Neutrophil (primary cell): ENCODE results near the gene RDM1.

Source experiments
- H3K27ac ChIP-seq: fragments of 200-600 bp; sonication (generic); 2 replicates; pipeline ENCODE4 v1.5.1; 2016; ENCODE audit warnings: mild to moderate bottlenecking, moderate library complexity
- H3K27me3 ChIP-seq: fragments of 200-600 bp; sonication (generic); 2 replicates; pipeline ENCODE4 v1.6.0; 2016; ENCODE audit warnings: mild to moderate bottlenecking
- H3K36me3 ChIP-seq: fragments of 200-600 bp; sonication (generic); 2 replicates; pipeline ENCODE4 v1.5.1; 2017
- H3K4me1 ChIP-seq, 2 experiments: fragments of 200-600 bp in 1 of 2; sonication (generic) in 1 of 2; 1 replicate in 1 of 2; 2 replicates in 1 of 2; pipeline versions ENCODE4 v1.5.1 to v1.6.1; 2013 to 2016; ENCODE audit warnings: low read depth in 1 of 2, low read length in 1 of 2, mild to moderate bottlenecking in 1 of 2, moderate library complexity in 1 of 2; ENCODE audit not compliant: control insufficient read depth in 1 of 2, insufficient read depth in 1 of 2
- H3K4me3 ChIP-seq, 2 experiments: fragments of 200-600 bp in 1 of 2; sonication (generic) in 1 of 2; 1 replicate in 1 of 2; 2 replicates in 1 of 2; pipeline ENCODE4 v1.5.1; 2013 to 2016; ENCODE audit warnings: low read depth in 1 of 2, low read length in 1 of 2, mild to moderate bottlenecking in 1 of 2, moderate library complexity in 1 of 2
- H3K9me3 ChIP-seq: fragments of 200-600 bp; sonication (generic); 2 replicates; pipeline ENCODE4 v1.5.1; 2016
- TF ChIP-seq, protein P1 (sequence below): fragments of 200-600 bp; sonication (generic); IDR thresholded peaks from 2 replicates; pipeline ENCODE4 v1.5.1; 2016; ENCODE audit warnings: antibody characterized with exemption

Gene RDM1

DNA sequence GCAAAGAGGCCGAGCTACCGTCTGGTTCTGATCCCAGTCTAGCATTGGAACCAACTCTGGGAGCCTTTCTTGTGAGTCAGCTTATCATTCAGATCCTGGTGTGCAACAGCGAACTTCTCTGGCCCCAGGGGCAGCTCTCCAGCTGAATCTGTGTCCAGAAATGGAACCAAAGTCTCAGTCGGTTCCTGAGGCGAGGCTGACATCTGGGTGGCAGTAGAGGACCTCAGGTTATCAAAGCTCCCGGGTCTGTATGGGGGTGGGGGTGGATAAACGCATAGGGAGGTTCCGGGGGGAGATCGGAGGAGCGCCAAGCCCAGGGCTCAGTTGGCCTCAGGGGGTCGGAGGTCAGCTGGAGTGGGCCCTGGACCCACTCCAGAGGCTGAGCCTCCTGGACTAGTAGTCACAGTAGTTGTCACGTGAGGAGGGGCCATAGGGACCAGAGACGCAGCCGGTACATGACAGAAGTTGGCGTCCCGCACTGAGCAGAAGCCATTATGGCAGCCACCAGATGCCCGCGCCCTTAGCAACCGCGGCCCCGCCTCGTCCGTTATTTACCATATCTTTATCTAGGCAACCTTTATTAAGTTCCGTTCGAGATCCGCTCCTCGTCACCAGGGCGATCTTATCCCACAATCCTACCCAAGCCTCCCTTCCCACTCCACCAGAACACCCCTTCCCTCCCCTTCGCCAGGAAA is 12.9 kb downstream of the RDM1 start:
- H3K9me3 ChIP-seq = no peaks in the 10 kb centered on the region
- TF ChIP-seq, protein P1, sequence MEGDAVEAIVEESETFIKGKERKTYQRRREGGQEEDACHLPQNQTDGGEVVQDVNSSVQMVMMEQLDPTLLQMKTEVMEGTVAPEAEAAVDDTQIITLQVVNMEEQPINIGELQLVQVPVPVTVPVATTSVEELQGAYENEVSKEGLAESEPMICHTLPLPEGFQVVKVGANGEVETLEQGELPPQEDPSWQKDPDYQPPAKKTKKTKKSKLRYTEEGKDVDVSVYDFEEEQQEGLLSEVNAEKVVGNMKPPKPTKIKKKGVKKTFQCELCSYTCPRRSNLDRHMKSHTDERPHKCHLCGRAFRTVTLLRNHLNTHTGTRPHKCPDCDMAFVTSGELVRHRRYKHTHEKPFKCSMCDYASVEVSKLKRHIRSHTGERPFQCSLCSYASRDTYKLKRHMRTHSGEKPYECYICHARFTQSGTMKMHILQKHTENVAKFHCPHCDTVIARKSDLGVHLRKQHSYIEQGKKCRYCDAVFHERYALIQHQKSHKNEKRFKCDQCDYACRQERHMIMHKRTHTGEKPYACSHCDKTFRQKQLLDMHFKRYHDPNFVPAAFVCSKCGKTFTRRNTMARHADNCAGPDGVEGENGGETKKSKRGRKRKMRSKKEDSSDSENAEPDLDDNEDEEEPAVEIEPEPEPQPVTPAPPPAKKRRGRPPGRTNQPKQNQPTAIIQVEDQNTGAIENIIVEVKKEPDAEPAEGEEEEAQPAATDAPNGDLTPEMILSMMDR = no peak
- no peaks in the 10 kb centered on the region for H3K36me3 ChIP-seq
- H3K27me3 ChIP-seq = no peaks in the 10 kb centered on the region
- H3K4me1 ChIP-seq = no peaks in the 10 kb centered on the region
- H3K4me3 ChIP-seq = no peak overlapping the region
- H3K27ac ChIP-seq = no peak overlapping the region

DNA sequence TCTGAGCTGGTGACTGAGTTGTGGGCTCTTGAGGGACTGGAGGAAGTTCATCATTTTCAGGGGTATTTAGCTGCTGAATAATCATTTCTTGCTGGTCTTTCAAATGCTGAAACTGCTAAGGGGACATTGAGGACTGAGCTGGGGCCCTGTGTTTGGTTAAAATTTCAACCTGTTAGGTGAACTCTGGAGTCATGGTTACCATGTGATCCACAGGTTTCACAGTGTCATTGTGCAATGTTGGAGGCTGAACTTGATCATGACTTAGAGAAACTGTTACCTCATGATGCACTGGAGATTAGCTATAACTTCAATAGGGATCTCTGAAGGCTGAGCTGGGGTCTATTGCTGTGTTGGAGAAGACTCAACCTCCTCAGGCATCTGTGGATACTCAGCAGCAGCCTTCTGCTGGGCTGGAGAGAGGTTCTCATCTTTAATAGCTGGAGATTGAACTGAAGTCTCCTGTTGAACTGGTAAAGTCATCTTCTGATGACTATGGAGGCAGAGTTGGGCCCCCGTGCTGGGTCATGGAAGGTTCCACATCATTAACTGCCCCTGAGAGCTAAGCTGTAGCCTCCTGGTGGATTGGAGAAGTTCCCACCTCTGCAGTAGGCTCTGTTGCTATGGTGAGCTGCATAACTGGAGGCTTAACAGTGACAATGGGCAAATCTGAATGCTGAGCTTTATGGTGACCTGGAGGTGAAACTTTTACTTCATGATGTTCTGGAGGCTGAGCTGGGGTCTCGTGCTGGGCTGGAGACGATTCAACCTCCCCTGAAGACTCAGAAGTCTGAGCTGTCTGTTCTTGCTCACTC is 15.2 kb downstream of the RDM1 start:
- no peaks in the 10 kb centered on the region for H3K4me1 ChIP-seq
- no peaks in the 10 kb centered on the region for H3K36me3 ChIP-seq
- H3K27me3 ChIP-seq = no peaks in the 10 kb centered on the region
- no peaks in the 10 kb centered on the region for H3K9me3 ChIP-seq
- H3K27ac ChIP-seq = no peak overlapping the region
- TF ChIP-seq, protein P1 = no peak
- no peak overlapping the region for H3K4me3 ChIP-seq

DNA sequence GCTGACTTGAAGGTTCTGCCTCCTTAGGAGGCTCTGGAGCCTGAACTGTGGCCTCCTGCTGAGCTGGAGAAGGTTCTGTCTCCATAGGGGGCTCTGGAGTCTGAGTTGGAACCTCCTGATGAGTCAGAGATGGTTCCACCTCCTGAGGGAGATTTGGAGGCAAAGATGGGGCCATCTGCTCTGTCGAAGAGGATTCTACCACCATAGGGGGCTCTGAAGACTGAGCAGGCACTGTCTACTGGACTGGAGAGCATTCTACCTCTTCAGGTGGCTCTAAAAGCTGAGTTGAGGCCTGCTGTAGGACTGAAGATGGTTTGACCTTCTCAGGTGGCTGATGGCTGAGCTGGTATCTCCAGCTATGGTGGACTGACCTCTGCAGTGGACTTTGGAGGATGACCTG is 16.2 kb downstream of the RDM1 start:
- Histone ChIP-seq H3K4me1 (no peaks in the 10 kb centered on the region), H3K27ac (no peak overlapping the region), H3K27me3 (no peaks in the 10 kb centered on the region), H3K9me3 (no peaks in the 10 kb centered on the region), H3K36me3 (no peaks in the 10 kb centered on the region), H3K4me3 (no peak overlapping the region)
- TF ChIP-seq, protein P1 = no peak

DNA sequence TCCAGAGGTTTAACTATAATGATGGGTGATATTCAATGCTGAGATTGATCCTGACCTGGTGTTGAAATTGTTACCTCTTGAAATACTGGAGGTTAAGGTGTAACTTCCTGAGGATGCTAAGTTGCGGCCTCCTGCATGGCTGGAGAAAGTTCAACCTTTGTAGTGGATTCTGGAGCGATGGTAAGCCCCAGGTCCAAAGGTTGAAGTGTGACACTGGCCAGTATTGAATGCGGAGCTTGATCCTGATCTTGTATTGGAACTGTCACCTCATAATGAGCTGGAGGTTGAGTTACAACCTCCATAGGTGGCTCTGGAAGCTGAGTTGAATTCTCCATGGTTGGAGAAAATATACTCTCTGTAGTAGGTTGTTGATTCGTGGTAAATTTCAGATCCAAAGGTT is 17.0 kb downstream of the RDM1 start:
- no peak overlapping the region for H3K27ac ChIP-seq
- H3K4me1 ChIP-seq = no peaks in the 10 kb centered on the region
- no peak overlapping the region for H3K4me3 ChIP-seq
- no peaks in the 10 kb centered on the region for H3K36me3 ChIP-seq
- no peaks in the 10 kb centered on the region for H3K27me3 ChIP-seq
- TF ChIP-seq, protein P1 = no peak
- H3K9me3 ChIP-seq = no peaks in the 10 kb centered on the region

DNA sequence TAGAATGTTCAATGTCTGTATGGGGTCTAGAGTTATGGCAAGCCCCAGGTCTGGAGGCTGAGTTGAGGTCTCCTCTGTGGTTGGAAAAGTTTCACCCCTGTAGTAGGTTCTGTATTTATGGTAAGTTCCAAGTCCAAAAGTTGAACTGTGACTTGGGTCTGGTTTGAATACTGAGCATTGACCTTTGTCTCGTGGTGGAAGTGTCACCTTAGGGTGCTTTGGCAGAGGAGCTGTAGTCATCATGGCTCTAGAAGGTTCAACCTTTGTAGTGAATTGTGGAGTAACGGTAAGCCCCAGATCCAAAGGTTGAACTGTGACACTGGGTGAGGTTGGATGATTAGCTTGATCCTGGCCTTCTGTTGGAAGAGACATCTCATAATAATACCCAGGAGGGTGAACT is 17.6 kb downstream of the RDM1 start:
- Histone ChIP-seq H3K9me3 (no peaks in the 10 kb centered on the region), H3K36me3 (no peaks in the 10 kb centered on the region), H3K27me3 (no peaks in the 10 kb centered on the region), H3K27ac (no peak overlapping the region), H3K4me1 (no peaks in the 10 kb centered on the region), H3K4me3 (no peak overlapping the region)
- TF ChIP-seq, protein P1 = no peak
